ENCODE results near the gene ZBTB11.

DNA sequence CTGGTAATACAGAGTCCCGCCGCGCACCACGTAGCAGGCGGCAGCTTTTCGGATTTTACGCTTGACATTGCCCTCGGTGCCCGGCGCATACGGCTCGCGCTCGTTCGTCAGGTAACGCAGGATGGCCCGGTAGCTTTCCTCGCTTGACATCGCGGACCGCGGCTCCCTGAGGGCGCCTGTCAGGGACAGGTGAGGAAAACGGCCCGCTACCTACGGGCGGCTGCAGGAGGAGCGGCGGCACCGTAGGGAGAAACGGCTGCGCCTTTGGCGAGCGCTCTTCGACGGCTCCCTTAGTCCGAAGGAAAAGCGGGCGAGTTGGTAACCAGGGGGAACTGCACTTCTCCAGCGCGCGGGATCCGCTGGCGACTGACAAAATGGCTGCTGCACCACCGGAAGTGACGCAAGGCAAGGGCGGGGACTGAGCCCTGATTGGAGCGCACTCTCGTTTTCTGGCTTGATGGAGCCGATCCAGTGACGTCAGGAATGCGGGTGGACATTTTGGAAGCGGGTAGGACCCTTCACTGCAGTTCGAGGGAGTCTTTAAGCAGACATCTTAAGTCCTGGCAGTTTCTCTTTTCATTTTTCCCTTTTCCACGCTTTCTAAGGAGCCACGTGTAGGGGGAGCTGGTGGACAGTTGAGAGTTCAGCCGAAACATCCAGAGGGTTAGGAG is at the start of gene ZBTB11:
- no peak for TF ChIP-seq CTCF (IDR thresholded peaks at IDR 0.05; ENCODE audit: low read length)
- TF ChIP-seq EZH2 (IDR thresholded peaks at IDR 0.05; ENCODE audit: borderline replicate concordance, low read length): no peak

Measured in OCI-LY1 (cell line).